Measurements from ENCODE around the gene GALNT16. TPM values are rescaled to one million over a fixed set of nuclear protein-coding genes. Genes with fewer than 3 reads are reported as not detected.
"Not testable (repeated sequence)": the region's sequence is repeated elsewhere in the genome, so short reads cannot be mapped to it uniquely, and the experiment has no call there.

Gene GALNT16
- total and polyA plus RNA-seq, 2 experiments from 2014 or later, result 1.7 to 2.6 TPM

- Histone ChIP-seq H2AFZ (no peak overlapping the region), H3K27me3 (no peaks in the 10 kb centered on the region), H3K79me2 (no peaks in the 10 kb centered on the region), H3K27ac (no peak overlapping the region), H3K4me3 (no peak overlapping the region), H3K36me3 (replicated peaks; ENCODE audit: insufficient read depth, low read depth) (no peaks in the 10 kb centered on the region), H4K20me1 (ENCODE audit: insufficient read depth, poor library complexity, severe bottlenecking) (no peaks in the 10 kb centered on the region), H3K4me2 (no peak overlapping the region), H3K9me2 (replicated peaks; ENCODE audit: insufficient read depth) (no peaks in the 10 kb centered on the region), H3K9me3 (ENCODE audit: low read depth) (no peaks in the 10 kb centered on the region), H3K4me1 (ENCODE audit: insufficient read depth) (no peaks in the 10 kb centered on the region)
- TF ChIP-seq EZH2phosphoT487 (IDR thresholded peaks at IDR 0.05; ENCODE audit: low read depth, severe bottlenecking, unreplicated experiment) (no peak), CTCF (IDR thresholded peaks at IDR 0.05; ENCODE audit: poor library complexity) (no peak), EZH2 (IDR thresholded peaks at IDR 0.05; ENCODE audit: borderline replicate concordance) (no peak)
- WGBS (ENCODE audit: low lambda C conversion rate, missing lambda C conversion rate), result 98% methylated on average over 2 of the region's 2 CpGs
- no peak for DNase-seq (ENCODE audit: low spot score)
These were observed 15.4 kb downstream of the GALNT16 start for GRCh38 chr14:69275331-69275730.

GRCh38 chr14:69277356-69277755 lies 17.4 kb downstream of the GALNT16 start:
- not testable (repeated sequence) for H3K9me3 ChIP-seq (ENCODE audit: low read depth); DNase-seq (ENCODE audit: low spot score); H3K79me2 ChIP-seq; H3K27ac ChIP-seq; H4K20me1 ChIP-seq (ENCODE audit: insufficient read depth, poor library complexity, severe bottlenecking); H3K36me3 ChIP-seq (replicated peaks; ENCODE audit: insufficient read depth, low read depth); H2AFZ ChIP-seq; H3K9me2 ChIP-seq (replicated peaks; ENCODE audit: insufficient read depth); H3K27me3 ChIP-seq; H3K4me1 ChIP-seq (ENCODE audit: insufficient read depth); H3K4me2 ChIP-seq; H3K4me3 ChIP-seq
- WGBS (ENCODE audit: low lambda C conversion rate, missing lambda C conversion rate), result 98% methylated on average over 3 of the region's 3 CpGs

GRCh38 chr14:69280746-69281291 lies 20.9 kb downstream of the GALNT16 start:
- H3K36me3 ChIP-seq (replicated peaks; ENCODE audit: insufficient read depth, low read depth), result no peaks in the 10 kb centered on the region
- H3K4me1 ChIP-seq (ENCODE audit: insufficient read depth), result no peaks in the 10 kb centered on the region
- H3K27ac ChIP-seq, result no peak overlapping the region
- no peak overlapping the region for H3K4me2 ChIP-seq
- H2AFZ ChIP-seq, result no peak overlapping the region
- no peaks in the 10 kb centered on the region for H3K9me3 ChIP-seq (ENCODE audit: low read depth)
- no peak for DNase-seq (ENCODE audit: low spot score)
- no peak overlapping the region for H3K4me3 ChIP-seq
- H3K9me2 ChIP-seq (replicated peaks; ENCODE audit: insufficient read depth), result no peaks in the 10 kb centered on the region
- WGBS (ENCODE audit: low lambda C conversion rate, missing lambda C conversion rate), result 90% methylated on average over 8 of the region's 9 CpGs
- no peak for TF ChIP-seq EZH2 (IDR thresholded peaks at IDR 0.05; ENCODE audit: borderline replicate concordance)
- no peaks in the 10 kb centered on the region for H3K27me3 ChIP-seq
- H3K79me2 ChIP-seq, result no peaks in the 10 kb centered on the region
- no peaks in the 10 kb centered on the region for H4K20me1 ChIP-seq (ENCODE audit: insufficient read depth, poor library complexity, severe bottlenecking)

- Histone ChIP-seq H3K9me3 (ENCODE audit: low read depth) (no peaks in the 10 kb centered on the region), H2AFZ (no peak overlapping the region), H4K20me1 (ENCODE audit: insufficient read depth, poor library complexity, severe bottlenecking) (no peaks in the 10 kb centered on the region), H3K79me2 (no peaks in the 10 kb centered on the region), H3K4me2 (no peak overlapping the region), H3K36me3 (replicated peaks; ENCODE audit: insufficient read depth, low read depth) (no peaks in the 10 kb centered on the region), H3K4me3 (no peak overlapping the region), H3K27ac (no peak overlapping the region), H3K27me3 (no peaks in the 10 kb centered on the region), H3K4me1 (ENCODE audit: insufficient read depth) (no peaks in the 10 kb centered on the region), H3K9me2 (replicated peaks; ENCODE audit: insufficient read depth) (no peaks in the 10 kb centered on the region)
- 88% methylated on average over 10 of the region's 10 CpGs for WGBS (ENCODE audit: low lambda C conversion rate, missing lambda C conversion rate)
- no peak for DNase-seq (ENCODE audit: low spot score)
- TF ChIP-seq EZH2 (IDR thresholded peaks at IDR 0.05; ENCODE audit: borderline replicate concordance), result no peak
- no peak for TF ChIP-seq CTCF (IDR thresholded peaks at IDR 0.05; ENCODE audit: poor library complexity)
- no peak for TF ChIP-seq EZH2phosphoT487 (IDR thresholded peaks at IDR 0.05; ENCODE audit: low read depth, severe bottlenecking, unreplicated experiment)
These were observed 21.7 kb downstream of the GALNT16 start for GRCh38 chr14:69281450-69282169.
